NCI-H510A treated with DMSO at 0.1 percent for 48 hours (cell line): ENCODE results near the gene MS4A4A.

ENCODE experiments used
- DNase-seq: peaks from one replicate; lab custom pipeline; 2025; lab: John Stamatoyannopoulos, UW

The MS4A4A gene

GRCh38 chr11:60349990-60350389 is 69.5 kb downstream of the MS4A4A start:
- DNase-seq, result no peak

GRCh38 chr11:60357771-60358170 is 77.3 kb downstream of the MS4A4A start:
- no peak for DNase-seq
